ENCODE measurements around the gene LPXN. TPM values are rescaled to one million over a fixed set of nuclear protein-coding genes. Genes with fewer than 3 reads are reported as not detected.

LPXN gene
- total RNA-seq, 1 donor from 2014 or later, result 5.0 TPM

GRCh38 chr11:58505849-58506248, 69.8 kb downstream of the LPXN start:
- DNase-seq (ENCODE audit: low spot score), result no peak
- no peak overlapping the region for H3K4me3 Mint-ChIP-seq (ENCODE audit: unreplicated experiment)
- H3K4me1 Mint-ChIP-seq (ENCODE audit: unreplicated experiment), result no peaks in the 10 kb centered on the region
- no peaks in the 10 kb centered on the region for H3K27me3 Mint-ChIP-seq (ENCODE audit: unreplicated experiment)
- no peaks in the 10 kb centered on the region for H3K9me3 Mint-ChIP-seq (ENCODE audit: unreplicated experiment)
- no peaks in the 10 kb centered on the region for H3K36me3 Mint-ChIP-seq (ENCODE audit: low read depth, unreplicated experiment)
- TF ChIP-seq CTCF (IDR thresholded peaks at IDR 0.05; ENCODE audit: unreplicated experiment), result no peak
- H3K27ac Mint-ChIP-seq (ENCODE audit: unreplicated experiment), result no peak overlapping the region

GRCh38 chr11:58504232-58504631, 71.4 kb downstream of the LPXN start:
- Mint-ChIP-seq H3K9me3 (ENCODE audit: unreplicated experiment) (no peaks in the 10 kb centered on the region), H3K27me3 (ENCODE audit: unreplicated experiment) (peaks cover 2% of the 10 kb centered on the region), H3K36me3 (ENCODE audit: low read depth, unreplicated experiment) (no peaks in the 10 kb centered on the region), H3K4me1 (ENCODE audit: unreplicated experiment) (no peaks in the 10 kb centered on the region), H3K4me3 (ENCODE audit: unreplicated experiment) (no peak overlapping the region), H3K27ac (ENCODE audit: unreplicated experiment) (no peak overlapping the region)
- TF ChIP-seq CTCF (IDR thresholded peaks at IDR 0.05; ENCODE audit: unreplicated experiment), result no peak
- DNase-seq (ENCODE audit: low spot score), result no peak

GRCh38 chr11:58503361-58503856, 72.2 kb downstream of the LPXN start:
- DNase-seq (ENCODE audit: low spot score), result no peak
- H3K9me3 Mint-ChIP-seq (ENCODE audit: unreplicated experiment), result no peaks in the 10 kb centered on the region
- H3K27ac Mint-ChIP-seq (ENCODE audit: unreplicated experiment), result no peak overlapping the region
- no peak for TF ChIP-seq CTCF (IDR thresholded peaks at IDR 0.05; ENCODE audit: unreplicated experiment)
- peaks cover 2% of the 10 kb centered on the region for H3K27me3 Mint-ChIP-seq (ENCODE audit: unreplicated experiment)
- H3K4me1 Mint-ChIP-seq (ENCODE audit: unreplicated experiment), result no peaks in the 10 kb centered on the region
- H3K36me3 Mint-ChIP-seq (ENCODE audit: low read depth, unreplicated experiment), result no peaks in the 10 kb centered on the region
- H3K4me3 Mint-ChIP-seq (ENCODE audit: unreplicated experiment), result no peak overlapping the region

DNA sequence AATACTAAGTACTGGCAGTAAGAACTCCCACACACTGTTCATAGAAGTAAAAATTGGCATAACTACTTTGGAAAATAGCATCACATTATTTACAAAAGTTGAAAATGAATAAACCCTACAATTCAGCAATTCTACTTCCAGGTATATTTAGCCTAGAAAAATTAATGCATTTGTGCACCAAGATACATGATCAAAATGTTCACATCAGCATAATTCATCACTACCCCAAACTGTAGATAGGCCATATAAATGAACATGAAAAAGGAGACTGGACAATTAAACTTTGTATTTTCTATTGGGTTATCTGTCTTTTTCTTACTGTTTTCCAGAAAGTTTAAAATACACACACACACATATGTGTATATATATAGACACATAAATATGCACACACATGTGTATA, 73.7 kb downstream of the LPXN start:
- Mint-ChIP-seq H3K4me3 (ENCODE audit: unreplicated experiment) (no peak overlapping the region), H3K27ac (ENCODE audit: unreplicated experiment) (no peak overlapping the region), H3K36me3 (ENCODE audit: low read depth, unreplicated experiment) (no peaks in the 10 kb centered on the region), H3K4me1 (ENCODE audit: unreplicated experiment) (no peaks in the 10 kb centered on the region), H3K9me3 (ENCODE audit: unreplicated experiment) (no peaks in the 10 kb centered on the region), H3K27me3 (ENCODE audit: unreplicated experiment) (peaks cover 2% of the 10 kb centered on the region)
- DNase-seq (ENCODE audit: low spot score), result no peak
- TF ChIP-seq CTCF (IDR thresholded peaks at IDR 0.05; ENCODE audit: unreplicated experiment), result no peak

DNA sequence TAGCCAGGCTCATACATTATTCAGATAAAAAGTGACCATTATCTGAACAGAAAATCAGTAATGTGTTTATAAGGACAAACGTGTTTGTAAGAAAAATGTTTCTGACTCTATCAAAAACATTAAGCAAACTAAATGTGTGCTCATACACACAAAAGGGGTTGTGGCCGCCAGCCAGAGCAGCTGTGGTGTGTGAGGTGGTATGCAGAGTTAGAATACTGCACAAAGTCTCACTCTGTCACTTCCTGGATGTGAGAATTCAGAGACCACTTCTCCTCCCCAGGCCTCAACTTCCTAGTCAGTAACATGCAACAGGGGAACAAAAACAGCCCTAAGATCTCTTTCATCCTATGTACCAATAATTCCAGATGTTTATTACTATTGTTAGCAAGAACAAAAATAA, 77.2 kb downstream of the LPXN start:
- Mint-ChIP-seq H3K36me3 (ENCODE audit: low read depth, unreplicated experiment) (no peaks in the 10 kb centered on the region), H3K4me3 (ENCODE audit: unreplicated experiment) (no peak overlapping the region), H3K4me1 (ENCODE audit: unreplicated experiment) (no peaks in the 10 kb centered on the region), H3K9me3 (ENCODE audit: unreplicated experiment) (no peaks in the 10 kb centered on the region), H3K27ac (ENCODE audit: unreplicated experiment) (no peak overlapping the region), H3K27me3 (ENCODE audit: unreplicated experiment) (peaks cover 2% of the 10 kb centered on the region)
- no peak for TF ChIP-seq CTCF (IDR thresholded peaks at IDR 0.05; ENCODE audit: unreplicated experiment)
- DNase-seq (ENCODE audit: low spot score), result no peak
